ENCODE results near the gene PLEKHF1.

Gene PLEKHF1

GRCh38 chr19:29687897-29688728 lies 22.9 kb downstream of the PLEKHF1 start:
- H3K9ac ChIP-seq (ENCODE audit: low read depth, low read length): no peak overlapping the region
- peaks cover under 1% of the 10 kb centered on the region; the same call in 1 of the 2 replicates for H3K4me1 ChIP-seq (ENCODE audit: insufficient read depth, low read length)
- peaks cover 4% of the 10 kb centered on the region; the same call in 1 of the 2 replicates for H3K9me3 ChIP-seq (ENCODE audit: control insufficient read depth, insufficient read depth, low read length)

GRCh38 chr19:29690842-29691241 lies 25.6 kb downstream of the PLEKHF1 start:
- H3K9ac ChIP-seq (ENCODE audit: low read depth, low read length): no peak overlapping the region
- peaks cover 4% of the 10 kb centered on the region; the same call in 1 of the 2 replicates for H3K9me3 ChIP-seq (ENCODE audit: control insufficient read depth, insufficient read depth, low read length)
- H3K36me3 ChIP-seq (ENCODE audit: insufficient read depth, low read length): no peaks in the 10 kb centered on the region
- H3K4me1 ChIP-seq (ENCODE audit: insufficient read depth, low read length): no peaks in the 10 kb centered on the region

More at GRCh38 chr19:29687897-29688728, 22.9 kb downstream of the PLEKHF1 start:
- no peaks in the 10 kb centered on the region for H3K36me3 ChIP-seq (ENCODE audit: insufficient read depth, low read length)

- peaks cover 4% of the 10 kb centered on the region; the same call in 1 of the 2 replicates for H3K9me3 ChIP-seq (ENCODE audit: control insufficient read depth, insufficient read depth, low read length)
- no peaks in the 10 kb centered on the region for H3K4me1 ChIP-seq (ENCODE audit: insufficient read depth, low read length)
- no peak overlapping the region for H3K9ac ChIP-seq (ENCODE audit: low read depth, low read length)
- no peaks in the 10 kb centered on the region for H3K36me3 ChIP-seq (ENCODE audit: insufficient read depth, low read length)
Measured at GRCh38 chr19:29694161-29694560, 28.9 kb downstream of the PLEKHF1 start.

- Histone ChIP-seq H3K4me1 (ENCODE audit: insufficient read depth, low read length) (no peaks in the 10 kb centered on the region), H3K36me3 (ENCODE audit: insufficient read depth, low read length) (no peaks in the 10 kb centered on the region), H3K9ac (ENCODE audit: low read depth, low read length) (no peak overlapping the region), H3K9me3 (ENCODE audit: control insufficient read depth, insufficient read depth, low read length) (peaks cover 4% of the 10 kb centered on the region; the same call in 1 of the 2 replicates)
Measured at GRCh38 chr19:29694669-29695627, 29.7 kb downstream of the PLEKHF1 start.

GRCh38 chr19:29695765-29696564 lies 30.7 kb downstream of the PLEKHF1 start:
- Histone ChIP-seq H3K9me3 (ENCODE audit: control insufficient read depth, insufficient read depth, low read length) (no peaks in the 10 kb centered on the region), H3K36me3 (ENCODE audit: insufficient read depth, low read length) (no peaks in the 10 kb centered on the region), H3K9ac (ENCODE audit: low read depth, low read length) (no peak overlapping the region), H3K4me1 (ENCODE audit: insufficient read depth, low read length) (no peaks in the 10 kb centered on the region)

GRCh38 chr19:29696565-29696846 lies 31.2 kb downstream of the PLEKHF1 start:
- no peak overlapping the region for H3K9ac ChIP-seq (ENCODE audit: low read depth, low read length)
- H3K36me3 ChIP-seq (ENCODE audit: insufficient read depth, low read length): no peaks in the 10 kb centered on the region
- no peaks in the 10 kb centered on the region for H3K4me1 ChIP-seq (ENCODE audit: insufficient read depth, low read length)

GRCh38 chr19:29697523-29698261 lies 32.4 kb downstream of the PLEKHF1 start:
- H3K36me3 ChIP-seq (ENCODE audit: insufficient read depth, low read length): no peaks in the 10 kb centered on the region

More at GRCh38 chr19:29696565-29696846, 31.2 kb downstream of the PLEKHF1 start:
- H3K9me3 ChIP-seq (ENCODE audit: control insufficient read depth, insufficient read depth, low read length): no peaks in the 10 kb centered on the region

GRCh38 chr19:29699861-29700260 lies 34.6 kb downstream of the PLEKHF1 start:
- Histone ChIP-seq H3K36me3 (ENCODE audit: insufficient read depth, low read length) (no peaks in the 10 kb centered on the region), H3K9ac (ENCODE audit: low read depth, low read length) (no peak overlapping the region), H3K4me1 (ENCODE audit: insufficient read depth, low read length) (no peaks in the 10 kb centered on the region), H3K9me3 (ENCODE audit: control insufficient read depth, insufficient read depth, low read length) (no peaks in the 10 kb centered on the region)

More at GRCh38 chr19:29697523-29698261, 32.4 kb downstream of the PLEKHF1 start:
- no peaks in the 10 kb centered on the region for H3K9me3 ChIP-seq (ENCODE audit: control insufficient read depth, insufficient read depth, low read length)
- H3K4me1 ChIP-seq (ENCODE audit: insufficient read depth, low read length): no peaks in the 10 kb centered on the region
- H3K9ac ChIP-seq (ENCODE audit: low read depth, low read length): no peak overlapping the region

GRCh38 chr19:29700498-29700897 lies 35.2 kb downstream of the PLEKHF1 start:
- no peaks in the 10 kb centered on the region for H3K9me3 ChIP-seq (ENCODE audit: control insufficient read depth, insufficient read depth, low read length)
- H3K9ac ChIP-seq (ENCODE audit: low read depth, low read length): no peak overlapping the region
- no peaks in the 10 kb centered on the region for H3K4me1 ChIP-seq (ENCODE audit: insufficient read depth, low read length)
- no peaks in the 10 kb centered on the region for H3K36me3 ChIP-seq (ENCODE audit: insufficient read depth, low read length)

GRCh38 chr19:29702161-29702962 lies 37.1 kb downstream of the PLEKHF1 start:
- Histone ChIP-seq H3K36me3 (ENCODE audit: insufficient read depth, low read length) (no peaks in the 10 kb centered on the region), H3K4me1 (ENCODE audit: insufficient read depth, low read length) (no peaks in the 10 kb centered on the region)

GRCh38 chr19:29702963-29703320 lies 37.7 kb downstream of the PLEKHF1 start:
- H3K36me3 ChIP-seq (ENCODE audit: insufficient read depth, low read length): no peaks in the 10 kb centered on the region

More at GRCh38 chr19:29702161-29702962, 37.1 kb downstream of the PLEKHF1 start:
- Histone ChIP-seq H3K9me3 (ENCODE audit: control insufficient read depth, insufficient read depth, low read length) (no peaks in the 10 kb centered on the region), H3K9ac (ENCODE audit: low read depth, low read length) (no peak overlapping the region)

GRCh38 chr19:29704562-29705558 lies 39.6 kb downstream of the PLEKHF1 start:
- Histone ChIP-seq H3K9ac (ENCODE audit: low read depth, low read length) (no peak overlapping the region), H3K9me3 (ENCODE audit: control insufficient read depth, insufficient read depth, low read length) (no peaks in the 10 kb centered on the region), H3K4me1 (ENCODE audit: insufficient read depth, low read length) (no peaks in the 10 kb centered on the region), H3K36me3 (ENCODE audit: insufficient read depth, low read length) (no peaks in the 10 kb centered on the region)

More at GRCh38 chr19:29702963-29703320, 37.7 kb downstream of the PLEKHF1 start:
- H3K9me3 ChIP-seq (ENCODE audit: control insufficient read depth, insufficient read depth, low read length): no peaks in the 10 kb centered on the region
- no peaks in the 10 kb centered on the region for H3K4me1 ChIP-seq (ENCODE audit: insufficient read depth, low read length)
- H3K9ac ChIP-seq (ENCODE audit: low read depth, low read length): no peak overlapping the region

Measured in ES-I3 (cell line).